GM23338 (cell line): ENCODE results near the gene MPPED1. TPM values are rescaled to one million over a fixed set of nuclear protein-coding genes. Genes with fewer than 3 reads are reported as not detected.

Experiments used
- ATAC-seq: fragments of 200-7000 bp; cut with Tn5 transposase; 3 replicates; pipeline ENCODE4 v1.9.1; 2020
- DNase-seq: peaks from one replicate; pipeline ENCODE4 v3.0.0-alpha.2; 2015; ENCODE audit warnings: low spot score
- H2AFZ ChIP-seq: fragments of 200-600 bp; sonication (generic); 2 replicates; pipeline ENCODE4 v1.8.0; 2016; ENCODE audit warnings: antibody characterized with exemption, mild to moderate bottlenecking, moderate library complexity
- H3F3A ChIP-seq: fragments of 200-600 bp; sonication (generic); replicated peaks from 2 replicates; pipeline ENCODE4 v1.8.0; 2017; ENCODE audit warnings: antibody characterized with exemption, mixed run types, low read depth
- H3K27ac ChIP-seq: fragments of 200-600 bp; sonication (generic); 2 replicates; pipeline ENCODE4 v1.6.1; 2016; ENCODE audit warnings: low read depth
- H3K27me3 ChIP-seq: fragments of 200-600 bp; sonication (generic); 2 replicates; pipeline ENCODE4 v1.8.0; 2016; ENCODE audit warnings: mild to moderate bottlenecking, mixed run types, moderate library complexity; ENCODE audit not compliant: insufficient read depth
- H3K36me3 ChIP-seq: fragments of 200-600 bp; sonication (generic); 2 replicates; pipeline ENCODE4 v1.8.0; 2016; ENCODE audit warnings: mild to moderate bottlenecking; ENCODE audit not compliant: insufficient read depth
- H3K4me1 ChIP-seq: fragments of 200-600 bp; sonication (generic); 2 replicates; pipeline ENCODE4 v1.8.0; 2016; ENCODE audit warnings: mild to moderate bottlenecking, moderate library complexity; ENCODE audit not compliant: insufficient read depth
- H3K4me2 ChIP-seq: fragments of 200-600 bp; sonication (generic); 2 replicates; pipeline ENCODE4 v1.7.1; 2017; ENCODE audit warnings: mixed run types
- H3K4me3 ChIP-seq: fragments of 200-600 bp; sonication (generic); 2 replicates; pipeline ENCODE4 v1.6.1; 2016; ENCODE audit warnings: mixed run types
- H3K79me2 ChIP-seq: fragments of 200-600 bp; sonication (generic); replicated peaks from 2 replicates; pipeline ENCODE4 v1.8.0; 2017; ENCODE audit warnings: mild to moderate bottlenecking; ENCODE audit not compliant: insufficient read depth
- H3K9me2 ChIP-seq: fragments of 200-600 bp; sonication (generic); 2 replicates; pipeline ENCODE4 v1.8.0; 2017; ENCODE audit not compliant: insufficient read depth
- H4K20me1 ChIP-seq: fragments of 200-600 bp; sonication (generic); replicated peaks from 2 replicates; pipeline ENCODE4 v1.8.0; 2017; ENCODE audit warnings: mild to moderate bottlenecking; ENCODE audit not compliant: insufficient read depth
- H3K27ac Mint-ChIP-seq: 2 replicates; pipeline ENCODE4 v1.8.0; 2020; ENCODE audit warnings: inconsistent platforms, mild to moderate bottlenecking, moderate library complexity, mixed read lengths
- H3K27me3 Mint-ChIP-seq: 3 replicates; pipeline ENCODE4 v1.8.0; 2022; ENCODE audit warnings: low read depth, mild to moderate bottlenecking, moderate library complexity, mixed read lengths, inconsistent platforms; ENCODE audit not compliant: insufficient read depth, poor library complexity
- H3K36me3 Mint-ChIP-seq: 3 replicates; pipeline ENCODE4 v1.8.0; 2021; ENCODE audit warnings: low read depth, mild to moderate bottlenecking, inconsistent platforms, moderate library complexity, mixed read lengths
- H3K4me1 Mint-ChIP-seq: 3 replicates; pipeline ENCODE4 v1.8.0; 2020; ENCODE audit warnings: mild to moderate bottlenecking, inconsistent platforms, mixed read lengths
- H3K4me3 Mint-ChIP-seq: 3 replicates; pipeline ENCODE4 v1.8.0; 2021; ENCODE audit warnings: moderate library complexity, mild to moderate bottlenecking, inconsistent platforms, mixed read lengths
- H3K9me3 Mint-ChIP-seq: 3 replicates; pipeline ENCODE4 v1.8.0; 2020; ENCODE audit warnings: moderate library complexity, mild to moderate bottlenecking, inconsistent platforms, mixed read lengths
- CREB1 ChIP-seq: fragments of 250-450 bp; sonication (Bioruptor Pico); IDR thresholded peaks from 2 replicates; pipeline ENCODE4 v1.5.0; 2020; ENCODE audit warnings: low read depth, mild to moderate bottlenecking, moderate library complexity
- EZH2 ChIP-seq: fragments of 200-600 bp; sonication (generic); IDR thresholded peaks from one replicate; pipeline ENCODE4 v1.8.0; 2017; ENCODE audit warnings: antibody characterized with exemption, mild to moderate bottlenecking, low read depth; ENCODE audit not compliant: unreplicated experiment
- NANOG ChIP-seq: IDR thresholded peaks from 2 replicates; pipeline ENCODE4 v1.6.1; 2016; ENCODE audit warnings: antibody characterized with exemption, borderline replicate concordance
- POLR2AphosphoS5 ChIP-seq: IDR thresholded peaks from 2 replicates; pipeline ENCODE4 v1.6.1; 2016; ENCODE audit warnings: antibody characterized with exemption, low read depth
- REST ChIP-seq: IDR thresholded peaks from one replicate; pipeline ENCODE4 v1.6.1; 2018; ENCODE audit warnings: antibody characterized with exemption; ENCODE audit not compliant: unreplicated experiment
- STAT1 ChIP-seq: IDR thresholded peaks from one replicate; pipeline ENCODE4 v1.6.1; 2016; ENCODE audit warnings: antibody characterized with exemption; ENCODE audit not compliant: unreplicated experiment
- ZNF331 ChIP-seq: fragments of 250-450 bp; sonication (Bioruptor Pico); IDR thresholded peaks from 2 replicates; pipeline ENCODE4 v1.5.0; 2020; ENCODE audit warnings: low read depth, mild to moderate bottlenecking, moderate library complexity
- polyA plus RNA-seq: library from polyadenylated mRNA; unstranded; fragments of >200 nt; fragmentation: Nextera tagmentation; extraction: Ambion mirVana; gene quantifications from 2 replicates; pipeline ENCODE4 v1.2.1, GENCODE V29; 2016
- total RNA-seq: library from RNA; depleted of rRNA; stranded (reverse); fragments of >200 nt; shearing (Covaris generic); gene quantifications from 2 replicates; pipeline ENCODE4 v1.2.3, GENCODE V29; 2014
- TF ChIP-seq, protein P1 (sequence below): fragments of 250-450 bp; sonication (Bioruptor Pico); IDR thresholded peaks from 2 replicates; pipeline ENCODE4 v1.5.0; 2020; ENCODE audit warnings: mild to moderate bottlenecking, moderate library complexity
- TF ChIP-seq, protein P2 (sequence below), 2 experiments: fragments of 200-600 bp in 1 of 2; sonication (generic) in 1 of 2; conservative IDR thresholded peaks; 2 replicates each; pipeline versions ENCODE4 v1.5.1 to v1.6.1; 2016 to 2017; ENCODE audit warnings: antibody characterized with exemption in 2 of 2, low read depth in 2 of 2, mild to moderate bottlenecking in 2 of 2, moderate library complexity in 1 of 2

MPPED1 gene
- total and polyA plus RNA-seq, 2 experiments from 2014 or later, result 0.56 TPM; not detected in 1

DNA sequence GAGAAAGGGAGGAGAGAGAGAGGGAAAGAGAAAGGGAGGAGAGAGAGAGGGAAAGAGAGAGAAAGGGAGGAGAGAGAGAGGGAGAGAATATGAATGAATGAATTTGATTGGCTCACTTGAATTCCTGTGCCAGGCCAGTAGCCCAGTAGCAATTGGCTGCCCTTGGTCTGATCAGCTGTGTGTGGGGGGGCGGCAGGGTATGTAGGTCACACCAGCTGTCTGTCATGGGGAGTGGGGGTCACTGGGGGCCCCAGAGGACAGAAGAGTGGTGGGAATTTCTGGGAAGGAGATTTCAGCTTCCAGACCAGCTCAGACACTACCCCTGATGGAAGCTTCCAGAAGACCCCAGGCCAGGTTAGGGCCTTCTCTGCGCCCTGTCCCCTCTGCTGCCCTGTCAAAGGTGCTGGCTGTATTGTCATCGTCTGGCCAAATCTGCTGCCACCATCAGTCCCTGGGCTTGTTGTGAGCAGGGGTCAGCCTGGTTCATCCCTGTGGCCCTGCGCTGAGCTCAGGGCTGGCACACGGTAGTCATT lies 21.1 kb downstream of the MPPED1 start:
- Histone ChIP-seq H3K27me3 (no peaks in the 10 kb centered on the region), H3K4me1 (no peaks in the 10 kb centered on the region), H3K36me3 (no peaks in the 10 kb centered on the region), H3K79me2 (no peaks in the 10 kb centered on the region), H3K9me2 (no peaks in the 10 kb centered on the region), H3K4me3 (no peak overlapping the region), H2AFZ (no peak overlapping the region), H3F3A (no peaks in the 10 kb centered on the region), H4K20me1 (no peaks in the 10 kb centered on the region), H3K4me2 (no peak overlapping the region), H3K27ac (no peak overlapping the region)
- TF ChIP-seq CREB1 (no peak), REST (no peak), EZH2 (no peak), ZNF331 (CRISPR knock-in tag) (no peak), NANOG (no peak), POLR2AphosphoS5 (no peak), STAT1 (no peak)
- TF ChIP-seq, protein P1, sequence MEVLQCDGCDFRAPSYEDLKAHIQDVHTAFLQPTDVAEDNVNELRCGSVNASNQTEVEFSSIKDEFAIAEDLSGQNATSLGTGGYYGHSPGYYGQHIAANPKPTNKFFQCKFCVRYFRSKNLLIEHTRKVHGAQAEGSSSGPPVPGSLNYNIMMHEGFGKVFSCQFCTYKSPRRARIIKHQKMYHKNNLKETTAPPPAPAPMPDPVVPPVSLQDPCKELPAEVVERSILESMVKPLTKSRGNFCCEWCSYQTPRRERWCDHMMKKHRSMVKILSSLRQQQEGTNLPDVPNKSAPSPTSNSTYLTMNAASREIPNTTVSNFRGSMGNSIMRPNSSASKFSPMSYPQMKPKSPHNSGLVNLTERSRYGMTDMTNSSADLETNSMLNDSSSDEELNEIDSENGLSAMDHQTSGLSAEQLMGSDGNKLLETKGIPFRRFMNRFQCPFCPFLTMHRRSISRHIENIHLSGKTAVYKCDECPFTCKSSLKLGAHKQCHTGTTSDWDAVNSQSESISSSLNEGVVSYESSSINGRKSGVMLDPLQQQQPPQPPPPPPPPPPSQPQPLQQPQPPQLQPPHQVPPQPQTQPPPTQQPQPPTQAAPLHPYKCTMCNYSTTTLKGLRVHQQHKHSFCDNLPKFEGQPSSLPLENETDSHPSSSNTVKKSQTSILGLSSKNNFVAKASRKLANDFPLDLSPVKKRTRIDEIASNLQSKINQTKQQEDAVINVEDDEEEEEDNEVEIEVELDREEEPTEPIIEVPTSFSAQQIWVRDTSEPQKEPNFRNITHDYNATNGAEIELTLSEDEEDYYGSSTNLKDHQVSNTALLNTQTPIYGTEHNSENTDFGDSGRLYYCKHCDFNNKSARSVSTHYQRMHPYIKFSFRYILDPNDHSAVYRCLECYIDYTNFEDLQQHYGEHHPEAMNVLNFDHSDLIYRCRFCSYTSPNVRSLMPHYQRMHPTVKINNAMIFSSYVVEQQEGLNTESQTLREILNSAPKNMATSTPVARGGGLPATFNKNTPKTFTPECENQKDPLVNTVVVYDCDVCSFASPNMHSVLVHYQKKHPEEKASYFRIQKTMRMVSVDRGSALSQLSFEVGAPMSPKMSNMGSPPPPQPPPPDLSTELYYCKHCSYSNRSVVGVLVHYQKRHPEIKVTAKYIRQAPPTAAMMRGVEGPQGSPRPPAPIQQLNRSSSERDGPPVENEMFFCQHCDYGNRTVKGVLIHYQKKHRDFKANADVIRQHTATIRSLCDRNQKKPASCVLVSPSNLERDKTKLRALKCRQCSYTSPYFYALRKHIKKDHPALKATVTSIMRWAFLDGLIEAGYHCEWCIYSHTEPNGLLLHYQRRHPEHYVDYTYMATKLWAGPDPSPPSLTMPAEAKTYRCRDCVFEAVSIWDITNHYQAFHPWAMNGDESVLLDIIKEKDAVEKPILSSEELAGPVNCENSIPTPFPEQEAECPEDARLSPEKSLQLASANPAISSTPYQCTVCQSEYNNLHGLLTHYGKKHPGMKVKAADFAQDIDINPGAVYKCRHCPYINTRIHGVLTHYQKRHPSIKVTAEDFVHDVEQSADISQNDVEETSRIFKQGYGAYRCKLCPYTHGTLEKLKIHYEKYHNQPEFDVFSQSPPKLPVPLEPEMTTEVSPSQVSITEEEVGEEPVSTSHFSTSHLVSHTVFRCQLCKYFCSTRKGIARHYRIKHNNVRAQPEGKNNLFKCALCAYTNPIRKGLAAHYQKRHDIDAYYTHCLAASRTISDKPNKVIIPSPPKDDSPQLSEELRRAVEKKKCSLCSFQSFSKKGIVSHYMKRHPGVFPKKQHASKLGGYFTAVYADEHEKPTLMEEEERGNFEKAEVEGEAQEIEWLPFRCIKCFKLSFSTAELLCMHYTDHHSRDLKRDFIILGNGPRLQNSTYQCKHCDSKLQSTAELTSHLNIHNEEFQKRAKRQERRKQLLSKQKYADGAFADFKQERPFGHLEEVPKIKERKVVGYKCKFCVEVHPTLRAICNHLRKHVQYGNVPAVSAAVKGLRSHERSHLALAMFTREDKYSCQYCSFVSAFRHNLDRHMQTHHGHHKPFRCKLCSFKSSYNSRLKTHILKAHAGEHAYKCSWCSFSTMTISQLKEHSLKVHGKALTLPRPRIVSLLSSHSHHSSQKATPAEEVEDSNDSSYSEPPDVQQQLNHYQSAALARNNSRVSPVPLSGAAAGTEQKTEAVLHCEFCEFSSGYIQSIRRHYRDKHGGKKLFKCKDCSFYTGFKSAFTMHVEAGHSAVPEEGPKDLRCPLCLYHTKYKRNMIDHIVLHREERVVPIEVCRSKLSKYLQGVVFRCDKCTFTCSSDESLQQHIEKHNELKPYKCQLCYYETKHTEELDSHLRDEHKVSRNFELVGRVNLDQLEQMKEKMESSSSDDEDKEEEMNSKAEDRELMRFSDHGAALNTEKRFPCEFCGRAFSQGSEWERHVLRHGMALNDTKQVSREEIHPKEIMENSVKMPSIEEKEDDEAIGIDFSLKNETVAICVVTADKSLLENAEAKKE, result no peak
- TF ChIP-seq, protein P2, sequence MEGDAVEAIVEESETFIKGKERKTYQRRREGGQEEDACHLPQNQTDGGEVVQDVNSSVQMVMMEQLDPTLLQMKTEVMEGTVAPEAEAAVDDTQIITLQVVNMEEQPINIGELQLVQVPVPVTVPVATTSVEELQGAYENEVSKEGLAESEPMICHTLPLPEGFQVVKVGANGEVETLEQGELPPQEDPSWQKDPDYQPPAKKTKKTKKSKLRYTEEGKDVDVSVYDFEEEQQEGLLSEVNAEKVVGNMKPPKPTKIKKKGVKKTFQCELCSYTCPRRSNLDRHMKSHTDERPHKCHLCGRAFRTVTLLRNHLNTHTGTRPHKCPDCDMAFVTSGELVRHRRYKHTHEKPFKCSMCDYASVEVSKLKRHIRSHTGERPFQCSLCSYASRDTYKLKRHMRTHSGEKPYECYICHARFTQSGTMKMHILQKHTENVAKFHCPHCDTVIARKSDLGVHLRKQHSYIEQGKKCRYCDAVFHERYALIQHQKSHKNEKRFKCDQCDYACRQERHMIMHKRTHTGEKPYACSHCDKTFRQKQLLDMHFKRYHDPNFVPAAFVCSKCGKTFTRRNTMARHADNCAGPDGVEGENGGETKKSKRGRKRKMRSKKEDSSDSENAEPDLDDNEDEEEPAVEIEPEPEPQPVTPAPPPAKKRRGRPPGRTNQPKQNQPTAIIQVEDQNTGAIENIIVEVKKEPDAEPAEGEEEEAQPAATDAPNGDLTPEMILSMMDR (conservative IDR thresholded peaks at IDR 0.05; ENCODE audit: low read depth in 2 of 2), result no peak
- Mint-ChIP-seq H3K9me3 (no peaks in the 10 kb centered on the region; the same call in 2 of the 3 replicates), H3K4me3 (no peak overlapping the region), H3K27ac (no peak overlapping the region), H3K4me1 (no peaks in the 10 kb centered on the region; the same call in 1 of the 3 replicates), H3K36me3 (no peaks in the 10 kb centered on the region), H3K27me3 (peaks cover 7% of the 10 kb centered on the region)
- no peak for DNase-seq
- ATAC-seq, result no peak
